GM18517 (cell line): ENCODE data around the gene ANKS1B.
"Not testable (repeated sequence)": the region's sequence is repeated elsewhere in the genome, so short reads cannot be mapped to it uniquely, and the experiment has no call there.

ENCODE experiments used
- ATAC-seq: cut with Tn5 transposase; IDR thresholded peaks from one replicate; pipeline ENCODE4 v1.9.1; 2021; ENCODE audit warnings: mild to moderate bottlenecking, moderate library complexity; ENCODE audit not compliant: unreplicated experiment

ANKS1B gene

DNA sequence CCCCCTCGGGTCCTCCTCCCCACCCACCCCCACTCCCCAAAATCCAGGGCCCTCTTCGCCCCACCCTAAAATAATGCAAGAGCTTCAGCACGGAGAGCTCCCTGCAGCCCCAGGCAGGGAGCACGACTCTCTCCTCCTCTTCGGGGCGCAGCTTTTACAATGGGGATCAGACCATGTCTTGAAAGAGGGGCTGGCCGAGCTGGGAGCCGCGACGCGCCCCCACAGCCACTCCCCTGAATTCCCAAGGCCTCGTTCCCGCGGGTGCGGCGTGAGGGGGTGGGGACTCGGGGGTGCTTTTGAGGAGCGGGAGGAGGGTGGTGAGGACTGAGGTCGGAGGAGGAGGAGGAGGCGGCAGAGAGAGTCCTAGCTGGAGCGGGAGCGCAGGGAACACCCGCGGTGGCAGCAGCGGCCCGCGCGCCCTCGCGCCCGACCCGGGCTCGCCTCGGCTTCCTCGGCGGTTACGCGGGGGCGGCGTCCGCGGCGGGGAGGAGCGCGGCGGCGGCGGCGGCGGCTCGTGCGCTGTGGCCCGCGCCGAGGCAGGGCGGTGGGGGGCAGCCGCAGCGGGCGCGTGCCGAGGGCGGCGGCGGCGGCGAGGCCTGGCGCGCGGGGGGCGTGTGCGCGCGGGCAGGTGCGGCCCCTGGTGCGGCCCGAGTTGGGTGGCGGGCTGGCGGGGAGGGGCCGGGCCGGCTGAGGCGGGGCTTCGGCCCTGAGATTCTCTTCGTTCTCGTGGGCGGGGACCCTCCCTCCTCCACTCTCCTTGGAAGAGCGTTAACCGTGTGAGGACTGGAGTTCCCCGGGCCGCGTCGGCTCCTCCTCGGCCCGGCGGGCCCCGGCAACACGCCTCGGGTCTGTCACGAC lies at the start of gene ANKS1B:
Gene ANKS1B (minus strand): TSS at position 666 of the 858 bp plus-strand sequence. CDS start 699 bp downstream, outside the sequence.
- ATAC-seq: peak; percentile 47

DNA sequence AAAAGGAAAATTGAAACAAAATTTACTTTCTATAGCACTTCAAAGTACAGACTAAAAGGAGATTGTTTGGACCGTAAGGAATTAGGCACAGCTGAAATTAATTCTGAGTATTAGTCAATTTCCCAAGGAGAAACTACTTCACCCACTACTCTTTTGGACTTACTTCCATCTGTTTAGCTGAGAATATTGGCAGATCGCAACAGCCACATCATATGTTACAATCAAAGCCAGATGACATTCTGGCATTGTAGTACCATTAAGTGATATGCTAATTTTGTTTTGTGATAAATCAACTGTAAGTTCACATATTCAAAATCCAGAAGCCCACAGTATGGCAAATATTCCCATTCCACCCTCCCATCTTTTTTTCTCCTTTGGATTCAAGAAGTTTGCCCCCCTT lies 47.1 kb upstream of the ANKS1B start:
- ATAC-seq: no peak

DNA sequence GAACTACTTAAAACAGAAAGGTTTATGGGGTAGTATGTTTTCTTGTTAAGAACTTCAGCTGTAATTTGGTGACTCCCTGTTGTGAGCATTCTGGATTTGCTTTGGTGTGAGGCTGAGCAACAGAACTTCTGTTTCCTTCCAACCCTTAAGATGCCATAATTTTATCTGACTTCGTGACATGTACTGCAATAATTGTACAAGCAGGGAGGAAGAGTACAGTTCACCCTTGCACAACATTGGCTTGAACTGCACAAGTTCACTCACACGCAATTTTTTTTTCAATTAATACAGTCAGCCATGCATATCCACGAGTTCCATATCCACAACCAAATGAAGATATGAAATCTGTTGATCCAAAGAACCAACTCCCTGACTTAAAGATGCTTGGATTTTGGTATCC lies 42.9 kb upstream of the ANKS1B start:
- no peak for ATAC-seq

DNA sequence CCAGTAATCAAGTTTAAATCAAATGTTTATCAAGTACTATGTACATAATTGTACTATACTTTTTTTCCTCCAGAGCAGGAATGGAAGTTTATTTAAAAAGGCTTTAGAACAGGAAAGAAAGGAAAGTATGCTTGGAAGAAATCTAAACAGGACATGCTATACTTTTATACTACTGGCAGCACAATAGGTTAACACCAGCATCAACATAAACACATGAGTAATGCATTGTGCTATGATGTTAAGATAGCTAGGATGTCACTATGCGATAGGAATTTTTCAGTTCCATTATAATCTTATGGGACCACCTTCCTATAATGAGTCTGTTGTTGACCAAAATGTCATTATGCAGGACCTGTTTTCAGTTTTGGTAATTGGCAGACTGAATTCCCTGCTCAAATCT lies 41.5 kb upstream of the ANKS1B start:
- ATAC-seq: no peak

DNA sequence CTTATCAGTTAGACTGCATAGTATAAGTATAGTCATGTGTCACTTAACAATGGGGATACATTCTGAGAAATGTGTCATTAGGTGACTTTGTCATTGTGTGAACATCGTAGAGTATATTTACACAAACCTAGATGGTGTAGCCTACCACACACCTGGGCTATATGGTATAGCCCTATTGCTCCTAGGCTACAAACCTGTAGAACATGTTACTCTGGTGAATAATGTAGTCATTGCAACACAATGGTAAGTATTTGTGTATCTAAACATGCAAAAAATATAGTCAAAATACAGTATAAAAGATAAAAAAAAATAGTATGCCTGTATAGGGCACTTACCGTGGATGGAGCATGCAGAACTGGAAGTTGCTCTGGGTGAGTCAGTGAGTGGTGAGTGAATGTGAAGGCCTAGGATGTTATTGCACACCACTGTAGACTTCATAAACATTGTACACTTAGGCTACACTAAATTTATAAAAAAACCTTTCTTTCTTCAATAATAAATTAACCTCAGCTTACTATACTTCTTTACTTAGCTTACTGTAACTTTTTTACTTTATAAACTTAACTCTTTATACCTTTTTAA lies 40.3 kb upstream of the ANKS1B start:
- ATAC-seq: no peak

DNA sequence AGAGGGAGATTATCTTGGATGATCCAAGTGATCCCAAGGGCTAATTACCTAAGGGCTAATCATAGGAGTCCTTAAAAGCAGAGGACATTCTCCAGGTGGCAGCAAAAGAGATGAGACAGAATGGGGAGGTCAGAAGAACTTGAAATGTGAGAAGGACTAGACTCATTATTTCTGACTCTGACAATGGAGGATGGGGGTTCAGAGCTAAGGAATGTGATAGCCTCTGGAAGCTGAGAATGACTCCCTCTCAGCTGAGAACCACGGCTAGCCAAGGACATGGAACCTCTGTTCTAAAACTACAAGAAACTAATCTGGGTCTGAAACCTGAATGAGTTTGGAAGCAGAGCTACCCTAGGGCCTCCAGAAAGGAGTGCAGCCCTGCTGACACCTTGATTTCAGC lies 35.6 kb upstream of the ANKS1B start:
- ATAC-seq: no peak

DNA sequence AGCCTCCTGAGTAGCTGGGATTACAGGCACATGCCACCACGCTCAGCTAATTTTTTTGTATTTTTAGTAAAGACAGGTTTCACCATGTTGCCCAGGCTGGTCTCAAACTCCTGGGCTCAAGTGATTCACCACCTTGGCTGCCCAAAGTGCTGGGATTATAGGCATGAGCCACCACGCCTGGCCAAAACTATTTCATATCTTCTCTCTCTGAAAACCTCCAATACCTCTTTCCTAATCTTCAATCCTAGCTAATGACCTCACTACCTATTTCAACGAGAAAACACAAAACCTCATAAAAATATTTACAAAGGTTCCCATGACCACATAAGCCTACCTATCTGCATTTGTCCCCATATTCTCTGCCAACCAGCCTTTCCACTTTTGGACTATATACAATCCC lies 32.3 kb upstream of the ANKS1B start:
- ATAC-seq: no peak

DNA sequence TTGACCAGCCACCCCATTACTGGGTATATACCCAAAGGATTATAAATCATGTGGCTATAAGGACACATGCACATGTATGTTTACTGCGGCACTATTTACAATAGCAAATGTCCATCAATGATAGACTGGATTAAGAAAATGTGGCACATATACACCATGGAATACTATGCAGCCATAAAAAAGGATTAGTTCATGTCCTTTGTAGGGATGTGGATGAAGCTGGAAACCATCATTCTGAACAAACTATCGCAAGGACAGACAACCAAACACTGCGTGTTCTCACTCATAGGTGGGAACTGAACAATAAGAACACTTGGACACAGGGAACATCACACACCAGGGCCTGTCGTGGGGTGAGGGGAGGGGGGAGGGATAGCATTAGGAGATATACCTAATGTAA lies 31.6 kb upstream of the ANKS1B start:
- not testable (repeated sequence) for ATAC-seq

DNA sequence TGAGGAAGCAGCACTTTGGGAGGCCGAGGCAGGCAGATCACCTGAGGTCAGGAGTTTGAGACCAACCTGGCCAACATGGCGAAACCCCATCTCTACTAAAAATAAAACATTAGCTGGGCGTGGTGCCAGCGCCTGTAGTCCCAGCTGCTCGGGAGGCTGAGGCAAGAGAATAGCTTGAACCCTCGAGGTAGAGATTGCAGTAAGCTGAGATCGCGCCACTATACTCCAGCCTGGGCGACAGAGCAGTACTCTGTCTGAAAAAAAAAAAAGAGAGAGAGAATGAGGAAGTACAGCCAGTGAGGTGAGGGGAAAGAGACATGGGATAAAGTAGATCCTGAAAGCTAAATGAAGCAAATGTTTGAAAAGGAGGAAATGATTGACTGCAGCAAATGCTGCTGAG lies 21.1 kb upstream of the ANKS1B start:
- not testable (repeated sequence) for ATAC-seq

DNA sequence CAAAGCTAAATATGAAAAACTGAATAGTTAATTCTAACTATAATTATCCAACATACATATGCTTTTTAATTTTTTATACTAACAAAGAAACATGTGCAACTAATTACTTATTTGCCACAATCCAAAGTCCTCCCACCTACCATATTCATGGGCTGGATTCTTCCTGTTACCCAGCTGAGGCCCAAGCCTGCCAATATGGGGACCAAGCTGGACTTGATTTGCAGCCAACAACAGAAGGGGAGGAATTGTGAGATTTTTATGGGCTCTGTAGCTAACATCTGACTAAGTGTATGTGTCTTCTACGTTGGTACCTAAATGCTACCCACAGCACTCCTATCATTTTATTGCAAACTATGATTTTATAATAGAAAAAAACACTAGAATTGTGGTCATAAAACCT lies 13.1 kb upstream of the ANKS1B start:
- no peak for ATAC-seq

DNA sequence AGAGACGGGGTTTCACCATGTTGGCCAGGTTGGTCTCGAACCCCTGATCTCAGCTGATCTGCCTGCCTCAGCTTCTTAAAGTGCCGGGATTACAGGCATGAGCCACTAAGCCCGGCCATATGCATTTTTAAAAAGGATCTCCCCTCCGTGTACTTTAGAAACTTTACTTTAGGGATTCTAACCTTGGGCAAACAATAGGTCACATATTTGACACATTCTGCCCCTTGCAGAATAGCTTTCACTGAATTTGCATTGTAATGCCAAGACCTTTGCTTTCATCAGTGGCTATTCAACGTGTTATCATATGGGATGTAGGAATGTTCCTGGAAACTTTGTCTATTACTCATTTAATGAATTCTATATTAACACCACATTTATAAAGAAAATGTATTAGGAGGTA lies 11.4 kb upstream of the ANKS1B start:
- no peak for ATAC-seq

DNA sequence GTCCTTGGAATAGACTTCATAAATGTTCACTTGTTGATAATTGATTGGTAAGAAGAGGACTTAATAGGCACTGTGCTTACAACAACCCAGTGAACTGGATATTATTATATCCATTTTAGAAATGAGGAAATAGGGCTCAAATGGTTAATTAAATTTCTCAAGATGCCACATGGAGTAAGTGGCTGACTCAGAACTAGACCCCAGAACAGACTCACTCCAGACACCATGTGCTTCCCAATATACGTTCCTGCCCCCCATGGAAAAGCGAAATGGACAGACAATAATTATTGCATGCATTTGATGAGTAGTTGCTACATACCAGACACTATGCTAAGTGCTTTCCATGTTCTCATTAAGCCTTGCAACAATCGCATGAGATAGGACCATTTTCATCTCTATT lies 895 bp upstream of the ANKS1B start:
- ATAC-seq: no peak

DNA sequence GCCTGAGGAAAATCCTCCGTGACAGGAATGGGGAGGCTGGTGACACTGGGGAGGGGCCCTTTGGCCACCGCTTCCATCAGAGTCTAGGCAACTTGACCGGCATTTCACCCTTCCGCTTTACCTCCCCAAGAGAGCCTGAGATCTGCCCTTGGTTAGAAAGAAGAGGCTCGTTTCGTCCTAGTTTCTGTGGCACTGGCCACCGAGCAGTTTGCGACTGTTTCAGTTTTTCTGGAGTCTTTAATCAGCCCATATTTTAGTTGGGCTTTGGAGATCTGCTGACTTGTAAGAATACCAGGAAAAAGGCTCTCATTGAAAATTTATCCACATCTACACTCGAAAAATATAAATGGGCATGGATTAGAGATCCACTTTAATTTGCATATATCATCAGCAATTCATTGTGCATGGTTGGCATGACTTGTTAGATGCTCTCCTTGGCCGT lies 414 bp upstream of the ANKS1B start:
- ATAC-seq: no peak

DNA sequence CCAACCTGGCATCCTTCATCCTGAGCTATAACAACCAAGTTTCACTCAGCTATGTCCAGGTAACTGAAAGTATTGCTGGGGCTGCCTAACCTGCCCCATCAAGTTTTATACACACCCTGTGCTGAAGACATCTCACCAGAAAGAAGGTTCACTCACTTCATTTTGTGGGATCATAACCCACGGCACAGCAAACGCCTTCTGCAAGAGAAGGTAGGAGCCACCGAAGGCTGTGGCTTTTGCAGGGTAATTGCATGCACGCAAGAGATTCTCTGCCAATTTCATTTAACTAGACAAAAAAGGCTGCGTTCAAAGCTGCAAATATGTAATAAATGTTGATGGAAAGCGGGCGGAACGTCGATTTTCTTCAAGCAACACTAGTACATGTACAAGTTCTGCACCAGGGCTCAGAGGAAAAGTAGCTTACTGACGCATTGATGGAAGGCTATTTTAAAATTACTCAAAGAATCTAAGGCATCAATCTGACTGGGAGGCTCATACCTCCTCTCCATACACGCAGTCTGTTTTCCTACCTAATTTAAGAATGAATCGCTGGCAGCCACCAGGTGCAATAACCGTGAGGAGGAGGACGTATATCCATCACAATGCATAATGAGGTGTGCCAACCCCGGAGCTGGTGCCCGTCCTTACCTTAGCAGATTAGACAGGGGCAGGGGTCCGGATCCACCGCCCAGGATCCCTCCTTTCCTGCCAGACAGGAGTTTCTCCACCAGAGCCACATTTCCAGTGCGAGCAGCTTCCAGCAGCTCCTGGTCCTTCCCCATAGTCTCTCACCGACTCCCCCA lies 1.1 kb downstream of the ANKS1B start:
- ATAC-seq: no peak

DNA sequence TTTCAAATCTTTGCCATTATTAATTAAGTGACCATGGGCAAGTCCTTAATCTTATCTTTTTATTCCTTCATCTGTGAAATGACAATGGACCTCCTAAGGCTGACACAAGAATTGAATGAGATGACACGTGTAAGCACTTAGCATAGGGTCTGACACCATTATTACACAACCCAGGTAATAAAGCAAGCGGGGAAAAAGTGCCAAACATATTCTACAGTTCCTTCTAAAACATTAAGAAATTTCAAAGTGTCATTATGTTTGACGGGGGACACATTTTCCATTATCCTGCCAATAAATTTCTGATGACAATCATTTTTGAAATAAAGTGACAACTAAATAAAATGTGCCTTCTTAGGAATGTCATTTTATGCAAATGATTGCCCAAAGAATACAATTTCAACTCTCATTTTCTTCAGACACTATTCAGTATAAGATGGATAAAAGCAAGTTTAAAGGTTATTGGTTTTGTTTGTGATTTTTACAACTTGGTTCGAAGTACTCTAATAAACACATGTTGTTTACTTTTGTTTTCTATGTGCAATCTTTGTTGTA lies 3.0 kb downstream of the ANKS1B start:
- ATAC-seq: no peak

DNA sequence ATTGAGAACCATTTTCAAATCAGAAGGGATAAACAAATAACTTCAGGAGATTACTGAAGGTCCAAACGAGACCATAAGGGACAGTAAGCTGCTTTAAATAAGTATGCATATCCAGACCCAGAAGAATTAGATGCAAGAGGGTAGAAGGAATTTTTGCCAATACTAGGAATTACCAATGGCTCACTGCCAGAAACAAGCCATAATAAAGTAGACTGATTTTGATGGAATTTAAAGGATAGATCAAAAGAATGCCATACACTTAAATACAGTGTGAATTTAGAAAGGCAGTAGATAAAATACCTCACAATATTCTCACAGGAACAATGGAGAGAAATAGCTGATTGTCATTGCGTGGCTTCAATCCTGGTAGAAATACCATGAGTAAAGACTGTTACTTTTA lies 5.3 kb downstream of the ANKS1B start:
- no peak for ATAC-seq

DNA sequence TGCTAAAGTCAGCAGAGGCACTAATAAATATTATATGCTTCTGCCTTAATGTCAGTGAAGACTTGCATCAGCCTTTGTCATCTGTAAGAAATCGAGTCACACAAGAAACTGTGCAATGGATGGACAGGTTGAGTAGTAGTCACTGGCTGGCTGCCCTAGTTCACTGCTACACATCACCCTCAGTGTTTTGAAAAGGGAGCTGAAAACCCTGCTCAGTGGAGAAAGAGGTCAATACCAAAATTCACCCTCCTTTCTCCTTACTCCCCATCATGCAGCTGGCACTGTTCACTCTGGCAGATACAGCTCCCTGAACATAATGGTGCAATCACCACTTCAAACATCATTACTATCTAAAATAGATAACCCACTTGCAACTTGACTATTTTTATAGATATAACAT lies 6.6 kb downstream of the ANKS1B start:
- ATAC-seq: no peak

DNA sequence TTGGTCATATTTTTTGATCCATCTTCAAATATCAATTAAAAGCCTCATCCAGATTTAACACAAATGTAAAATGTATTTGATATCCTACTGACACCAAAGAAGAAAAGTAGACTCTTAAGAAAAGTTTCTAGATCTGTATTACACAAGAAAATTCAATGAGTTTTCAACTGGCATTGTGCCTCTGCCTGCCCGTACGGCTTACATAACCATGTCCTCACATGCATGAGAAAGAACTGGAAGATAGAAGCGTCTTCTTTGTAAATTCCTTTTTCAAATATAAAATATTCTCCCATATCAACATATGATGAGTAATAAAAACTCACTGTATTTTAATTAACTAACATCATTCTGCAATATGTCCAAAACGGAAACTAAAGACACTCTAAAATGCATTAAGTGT lies 7.2 kb downstream of the ANKS1B start:
- ATAC-seq: no peak

DNA sequence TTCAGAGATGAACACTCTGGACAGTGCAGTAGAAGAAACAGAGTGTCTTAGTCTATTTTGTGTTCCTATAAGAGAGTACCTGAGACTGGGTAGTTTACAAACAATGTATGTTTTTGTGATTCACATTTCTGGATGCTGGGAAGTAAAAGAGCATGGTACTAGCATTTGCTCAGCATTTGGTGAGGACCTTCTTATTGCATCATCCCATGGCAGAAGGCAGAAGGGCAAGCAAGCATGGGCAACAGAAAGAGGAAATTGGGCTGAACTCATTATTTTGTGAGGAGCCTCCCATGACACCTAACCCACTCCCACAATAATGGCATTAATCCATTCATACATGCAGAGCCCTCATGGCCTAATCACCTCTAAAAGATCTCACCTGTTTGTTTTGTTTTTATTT lies 8.0 kb downstream of the ANKS1B start:
- no peak for ATAC-seq

DNA sequence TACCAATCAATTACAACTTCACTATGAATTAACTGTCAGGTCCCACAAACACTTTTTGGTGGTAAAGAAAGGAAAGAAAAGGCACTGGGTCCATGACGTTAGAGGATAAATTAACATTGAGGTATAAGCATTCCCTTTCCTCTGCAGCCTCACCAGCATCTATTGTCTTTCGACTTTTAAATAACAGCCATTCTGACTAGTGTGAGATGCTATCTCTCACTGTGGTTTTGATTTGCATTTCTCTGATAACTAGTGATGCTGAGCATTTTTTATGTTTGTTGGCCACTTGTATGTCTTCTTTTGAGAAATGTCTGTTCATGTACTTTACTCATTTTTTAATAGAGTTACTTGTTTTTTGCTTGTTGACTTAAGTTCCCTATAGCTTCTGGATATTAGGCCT lies 9.4 kb downstream of the ANKS1B start:
- no peak for ATAC-seq

DNA sequence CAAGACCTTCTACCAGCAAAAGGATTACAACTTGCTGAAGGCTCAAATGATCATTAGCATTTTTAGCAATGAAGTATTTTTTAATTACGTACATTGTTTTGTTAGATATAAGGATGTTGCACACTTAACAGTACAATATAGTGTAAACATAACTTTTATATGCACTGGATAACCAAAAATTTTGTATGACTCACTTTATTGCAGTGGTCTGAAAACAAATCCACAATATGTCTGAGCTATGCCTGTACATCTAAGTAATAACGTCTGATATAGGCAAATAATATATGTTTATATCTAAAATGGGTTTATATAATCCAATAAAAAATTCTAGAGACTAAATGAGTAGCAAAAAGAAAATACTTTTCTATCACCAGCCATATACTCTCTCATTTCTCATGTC lies 10.6 kb downstream of the ANKS1B start:
- ATAC-seq: no peak
